Measurements from ENCODE around the gene RRN3. TPM values are rescaled to one million over a fixed set of nuclear protein-coding genes. Genes with fewer than 3 reads are reported as not detected.
"Not testable (repeated sequence)": the region's sequence is repeated elsewhere in the genome, so short reads cannot be mapped to it uniquely, and the experiment has no call there.

The RRN3 gene
- polyA plus RNA-seq, 3 donors from 2014 or later = 15.2 to 30.6 (median 17.4) TPM

DNA sequence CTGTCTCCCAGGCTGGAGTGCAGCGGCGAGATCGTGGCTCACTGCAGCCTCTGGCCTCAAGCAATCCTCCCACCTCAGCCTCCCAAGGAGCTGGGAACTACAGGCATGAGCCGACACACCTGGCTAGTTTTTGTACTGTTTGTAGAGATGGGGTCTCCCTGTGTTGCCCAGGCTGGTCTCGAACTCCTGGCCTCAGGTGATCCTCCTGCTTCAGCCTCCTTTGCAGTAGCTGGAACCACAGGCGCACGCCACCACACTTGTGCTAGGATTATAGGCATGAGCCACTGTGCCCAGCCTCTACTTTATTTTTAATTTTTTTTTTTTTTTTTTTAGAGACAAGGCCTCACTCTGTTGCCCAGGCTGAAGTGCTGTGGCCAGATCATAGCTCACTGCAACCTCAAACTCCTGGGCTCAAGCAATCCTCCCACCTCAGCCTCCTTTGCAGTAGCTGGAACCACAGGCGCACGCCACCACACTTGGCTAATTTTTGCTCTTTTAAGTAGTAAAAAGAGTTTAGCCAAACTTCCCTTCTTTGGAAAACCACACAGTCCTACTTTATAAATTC lies 42.6 kb downstream of the RRN3 start:
- Mint-ChIP-seq H3K9me3 (no peaks in the 10 kb centered on the region), H3K4me3 (no peak overlapping the region), H3K27me3 (ENCODE audit: low read depth in 3 of 3) (peaks cover 0 to 2% (median 0%) of the 10 kb centered on the region in 3 donors), H3K27ac (peak overlapping the region in 1 of 6 donors; percentile 17), H3K4me1 (peaks cover 16 to 18% of the 10 kb centered on the region in 2 donors), H3K36me3 (peaks cover 4 to 5% (median 4%) of the 10 kb centered on the region in 3 donors)
- DNase-seq = no peak

DNA sequence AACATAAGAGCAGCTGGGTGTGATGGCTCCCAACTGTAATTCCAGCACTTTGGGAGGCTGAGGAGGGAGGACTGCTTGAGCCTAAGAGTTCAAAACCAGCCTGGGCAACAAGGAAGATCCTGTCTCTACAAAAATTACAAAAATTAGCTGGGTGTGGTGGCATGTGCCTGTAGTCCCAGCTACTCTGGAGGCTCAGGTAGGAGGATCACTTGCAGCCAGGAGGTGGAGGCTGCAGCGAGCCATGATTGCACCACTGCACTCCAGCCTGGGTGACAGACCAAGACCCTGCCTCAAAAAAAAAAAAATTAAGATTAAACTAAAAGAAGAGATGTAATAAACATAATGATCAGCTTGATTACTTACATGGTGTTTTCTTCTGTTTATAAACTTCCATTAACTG lies 43.6 kb downstream of the RRN3 start:
- DNase-seq; H3K4me3 Mint-ChIP-seq; H3K27me3 Mint-ChIP-seq (ENCODE audit: low read depth in 3 of 3); H3K9me3 Mint-ChIP-seq; H3K27ac Mint-ChIP-seq: not testable (repeated sequence)
- Mint-ChIP-seq H3K4me1 (peaks cover 14 to 16% of the 10 kb centered on the region in 2 donors), H3K36me3 (peaks cover 4 to 12% (median 7%) of the 10 kb centered on the region in 3 donors)

GRCh38 chr16:15049581-15050180 lies 44.4 kb downstream of the RRN3 start:
- peaks cover 0 to 2% (median 0%) of the 10 kb centered on the region in 3 donors for H3K27me3 Mint-ChIP-seq (ENCODE audit: low read depth in 3 of 3)
- H3K27ac Mint-ChIP-seq = no peak overlapping the region
- peaks cover 9 to 10% of the 10 kb centered on the region in 2 donors for H3K4me1 Mint-ChIP-seq
- no peaks in the 10 kb centered on the region for H3K9me3 Mint-ChIP-seq
- H3K36me3 Mint-ChIP-seq = peaks cover 4 to 12% (median 7%) of the 10 kb centered on the region in 3 donors
- H3K4me3 Mint-ChIP-seq = no peak overlapping the region
- no peak for DNase-seq

DNA sequence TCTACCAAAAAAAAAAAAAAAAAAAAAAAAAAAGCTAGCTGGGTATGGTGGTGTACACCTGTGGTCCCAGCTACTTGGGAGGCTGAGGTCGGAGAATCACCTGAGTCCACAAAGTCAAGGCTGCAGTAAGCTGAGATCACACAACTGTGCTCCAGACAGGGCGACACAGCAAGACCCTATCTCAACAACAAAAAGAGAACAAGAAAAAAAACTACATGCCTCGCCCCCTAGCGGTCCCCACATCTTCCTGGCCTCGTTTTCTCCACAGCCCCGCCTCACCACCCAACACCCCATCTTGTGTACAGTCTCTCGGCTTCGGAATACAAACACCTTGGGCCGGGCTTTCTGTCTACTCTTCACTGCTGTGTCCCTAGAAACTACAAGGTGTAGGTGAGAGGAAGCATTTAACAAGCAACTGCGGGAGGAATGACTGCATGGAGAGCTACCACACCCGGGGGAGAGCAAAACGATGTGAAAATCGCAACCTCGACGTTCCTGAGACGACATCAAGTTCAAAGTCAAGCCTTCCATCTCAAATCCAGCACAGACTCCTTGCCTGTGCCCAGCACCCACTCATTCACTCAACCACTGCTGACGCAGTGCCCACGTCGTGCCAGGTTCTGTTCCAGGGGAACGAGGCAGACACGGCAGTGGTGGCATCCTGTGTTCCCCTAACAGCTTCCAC lies 47.2 kb downstream of the RRN3 start:
- Mint-ChIP-seq H3K27ac (peak overlapping the region in 1 of 6 donors; percentile 34), H3K36me3 (peaks cover 4 to 20% (median 9%) of the 10 kb centered on the region in 3 donors), H3K9me3 (no peaks in the 10 kb centered on the region), H3K27me3 (ENCODE audit: low read depth in 3 of 3) (peaks cover 0 to 2% (median 2%) of the 10 kb centered on the region in 3 donors), H3K4me3 (no peak overlapping the region), H3K4me1 (peaks cover 2 to 4% of the 10 kb centered on the region in 2 donors)
- no peak for DNase-seq

DNA sequence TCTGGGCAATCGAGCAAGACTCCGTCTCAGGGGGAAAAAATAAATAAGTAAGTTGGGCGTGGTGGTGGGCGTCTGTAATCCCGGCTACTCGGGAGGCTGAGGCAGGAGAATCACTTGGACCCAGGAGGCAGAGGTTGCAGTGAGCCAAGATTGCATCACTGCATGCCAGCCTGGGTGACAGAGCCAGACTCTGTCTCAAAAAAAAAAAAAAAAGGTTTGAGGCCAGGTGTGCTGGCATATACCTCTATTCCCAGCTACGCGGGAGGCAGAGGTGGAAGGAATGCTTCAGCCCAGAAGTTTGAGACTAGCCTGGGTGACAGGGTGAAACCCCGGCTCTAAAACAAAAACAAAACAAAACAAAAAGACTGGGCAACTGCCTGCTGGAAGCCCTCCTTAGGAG lies 48.8 kb downstream of the RRN3 start:
- peak overlapping the region in 1 of 6 donors; percentile 13 for H3K27ac Mint-ChIP-seq

DNA sequence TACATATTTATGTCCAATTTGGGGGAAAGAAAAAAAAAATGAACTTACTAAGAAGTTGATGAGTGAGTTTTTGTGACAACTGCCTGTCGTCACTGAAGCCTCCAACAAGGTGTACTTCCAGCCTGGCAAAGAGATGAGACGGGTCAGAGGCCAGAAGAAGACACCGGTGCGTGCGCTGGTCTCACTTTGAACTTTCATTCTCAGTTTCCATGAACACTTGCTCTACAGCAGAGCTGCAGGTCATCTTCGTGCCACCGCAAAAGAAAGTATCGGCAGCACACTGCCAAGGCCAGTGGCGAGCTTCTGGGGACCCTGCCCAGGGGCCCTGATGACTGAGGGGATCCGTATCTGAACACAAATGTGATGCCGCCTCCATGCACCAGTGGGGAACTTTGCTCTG lies 49.8 kb downstream of the RRN3 start:
- H3K27ac Mint-ChIP-seq = no peak overlapping the region
- no peaks in the 10 kb centered on the region for H3K9me3 Mint-ChIP-seq
- no peak for DNase-seq
- peaks cover 11 to 27% (median 12%) of the 10 kb centered on the region in 3 donors for H3K36me3 Mint-ChIP-seq
- H3K4me3 Mint-ChIP-seq = no peak overlapping the region
- peaks cover 0 to 2% (median 2%) of the 10 kb centered on the region in 3 donors for H3K27me3 Mint-ChIP-seq (ENCODE audit: low read depth in 3 of 3)
- H3K4me1 Mint-ChIP-seq = peaks cover 4 to 7% of the 10 kb centered on the region in 2 donors

More for the DNA sequence above, 48.8 kb downstream of the RRN3 start:
- H3K4me3 Mint-ChIP-seq; H3K4me1 Mint-ChIP-seq; H3K27me3 Mint-ChIP-seq (ENCODE audit: low read depth in 3 of 3); DNase-seq; H3K9me3 Mint-ChIP-seq: not testable (repeated sequence)
- peaks cover 4 to 24% (median 12%) of the 10 kb centered on the region in 3 donors for H3K36me3 Mint-ChIP-seq

DNA sequence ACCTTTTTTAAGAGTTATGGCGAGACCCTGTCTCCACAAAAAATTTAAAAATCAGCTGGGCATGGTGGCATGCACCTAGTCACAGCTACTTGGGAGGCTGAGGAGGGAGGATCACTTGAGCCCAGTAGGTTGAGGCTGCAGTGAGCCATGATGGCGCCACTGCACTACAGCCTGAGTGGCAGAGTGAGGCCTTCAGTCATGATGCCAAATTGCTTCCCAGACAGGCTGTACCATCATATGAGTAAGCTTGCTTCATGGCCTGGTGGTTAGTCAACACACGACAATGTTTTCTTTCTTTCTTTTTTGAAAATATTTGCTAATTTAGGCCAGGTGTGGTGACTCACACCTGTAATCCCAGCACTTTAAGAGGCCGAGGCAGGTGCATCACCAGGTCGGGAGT lies 50.7 kb downstream of the RRN3 start:
- Mint-ChIP-seq H3K4me3 (no peak overlapping the region), H3K4me1 (peaks cover 4 to 7% of the 10 kb centered on the region in 2 donors), H3K27ac (no peak overlapping the region), H3K36me3 (peaks cover 11 to 32% (median 15%) of the 10 kb centered on the region in 3 donors), H3K9me3 (no peaks in the 10 kb centered on the region), H3K27me3 (ENCODE audit: low read depth in 3 of 3) (peaks cover 0 to 2% (median 2%) of the 10 kb centered on the region in 3 donors)
- DNase-seq = no peak

GRCh38 chr16:15041271-15042004 lies 52.6 kb downstream of the RRN3 start:
- Mint-ChIP-seq H3K4me1 (peaks cover 4 to 7% of the 10 kb centered on the region in 2 donors), H3K36me3 (peaks cover 11 to 44% (median 15%) of the 10 kb centered on the region in 3 donors), H3K9me3 (no peaks in the 10 kb centered on the region), H3K4me3 (no peak overlapping the region), H3K27ac (peak overlapping the region in 4 of 6 donors; percentile 7 to 40 (median 32)), H3K27me3 (ENCODE audit: low read depth in 3 of 3) (peaks cover 0 to 2% (median 0%) of the 10 kb centered on the region in 3 donors)
- DNase-seq = no peak

DNA sequence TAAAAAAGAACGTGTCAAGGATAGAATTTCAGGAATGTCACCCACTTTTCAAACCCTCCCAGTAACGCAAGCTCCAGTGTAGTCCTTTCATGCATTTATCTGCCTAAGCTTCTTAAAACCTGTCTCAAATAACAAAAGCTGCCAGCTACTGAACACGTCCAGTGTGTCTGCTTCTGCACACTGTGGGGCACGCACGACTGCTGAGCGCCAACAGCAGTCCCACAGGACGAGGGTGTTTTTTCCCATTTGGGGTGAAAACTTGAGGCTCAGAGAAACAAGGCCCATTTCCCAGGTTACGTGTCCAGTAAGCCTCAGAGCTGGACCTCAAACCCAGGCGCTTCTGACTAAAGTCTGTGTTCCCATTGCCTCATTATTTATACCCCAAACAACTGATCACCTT lies 55.4 kb downstream of the RRN3 start:
- H3K36me3 Mint-ChIP-seq = peaks cover 11 to 52% (median 15%) of the 10 kb centered on the region in 3 donors
- H3K27me3 Mint-ChIP-seq (ENCODE audit: low read depth in 3 of 3) = peaks cover 0 to 2% (median 0%) of the 10 kb centered on the region in 3 donors
- H3K4me1 Mint-ChIP-seq = peaks cover 4 to 7% of the 10 kb centered on the region in 2 donors
- no peaks in the 10 kb centered on the region for H3K9me3 Mint-ChIP-seq
- no peak overlapping the region for H3K4me3 Mint-ChIP-seq
- peak overlapping the region in 2 of 6 donors; percentile 40 to 46 for H3K27ac Mint-ChIP-seq
- DNase-seq = no peak

GRCh38 chr16:15037745-15038144 lies 56.3 kb downstream of the RRN3 start:
- DNase-seq = no peak
- H3K27me3 Mint-ChIP-seq (ENCODE audit: low read depth in 3 of 3) = peaks cover 0 to 2% (median 0%) of the 10 kb centered on the region in 3 donors
- no peaks in the 10 kb centered on the region for H3K9me3 Mint-ChIP-seq
- H3K4me3 Mint-ChIP-seq = no peak overlapping the region
- H3K36me3 Mint-ChIP-seq = peaks cover 11 to 58% (median 20%) of the 10 kb centered on the region in 3 donors
- H3K27ac Mint-ChIP-seq = peak overlapping the region in 1 of 6 donors; percentile 37
- peaks cover 5 to 11% of the 10 kb centered on the region in 2 donors for H3K4me1 Mint-ChIP-seq

GRCh38 chr16:15037003-15037402 lies 57.1 kb downstream of the RRN3 start:
- H3K27me3 Mint-ChIP-seq (ENCODE audit: low read depth in 3 of 3) = no peaks in the 10 kb centered on the region
- peaks cover 8 to 16% of the 10 kb centered on the region in 2 donors for H3K4me1 Mint-ChIP-seq
- no peak overlapping the region for H3K4me3 Mint-ChIP-seq
- peak overlapping the region in 1 of 6 donors; percentile 43 for H3K27ac Mint-ChIP-seq
- DNase-seq = no peak
- H3K9me3 Mint-ChIP-seq = no peaks in the 10 kb centered on the region
- peaks cover 11 to 58% (median 23%) of the 10 kb centered on the region in 3 donors for H3K36me3 Mint-ChIP-seq

DNA sequence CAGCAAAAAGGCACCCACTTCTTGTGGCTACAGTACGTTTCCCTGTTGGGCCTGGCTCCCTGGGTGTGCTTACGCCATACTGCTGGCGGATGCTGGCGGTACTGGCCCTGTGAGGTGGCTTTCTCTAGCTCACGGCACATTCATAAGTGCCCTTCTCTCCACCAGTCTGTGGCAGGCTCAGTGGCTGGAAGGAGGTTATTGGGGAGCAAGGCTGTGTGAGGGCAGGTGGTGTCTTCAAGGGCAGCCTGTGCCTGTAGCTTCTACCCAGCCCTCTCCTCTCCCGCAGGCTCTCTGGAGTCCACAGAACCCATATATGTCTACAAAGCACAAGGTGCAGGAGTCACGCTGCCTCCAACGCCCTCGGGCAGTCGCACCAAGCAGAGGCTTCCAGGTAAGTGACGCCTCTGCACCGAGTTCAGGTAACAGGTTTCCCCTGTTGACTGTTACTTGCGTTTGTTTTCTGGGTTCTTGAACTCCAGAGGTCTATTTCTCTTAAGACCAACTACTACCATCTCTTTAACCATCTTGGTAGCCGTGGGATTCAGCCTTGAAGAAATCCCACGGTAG lies 58.8 kb downstream of the RRN3 start:
- Mint-ChIP-seq H3K27ac (no peak overlapping the region), H3K4me3 (no peak overlapping the region), H3K27me3 (ENCODE audit: low read depth in 3 of 3) (no peaks in the 10 kb centered on the region), H3K4me1 (peaks cover 18 to 26% of the 10 kb centered on the region in 2 donors), H3K36me3 (peaks cover 15 to 64% (median 29%) of the 10 kb centered on the region in 3 donors), H3K9me3 (no peaks in the 10 kb centered on the region)
- DNase-seq = no peak

All from immature natural killer cell (primary cell).